OCI-LY1 (cell line): ENCODE results near the gene CTH.

Experiments used
- CTCF ChIP-seq: fragments of 200-600 bp; sonication (generic), shearing (Covaris generic); IDR thresholded peaks from 2 replicates; pipeline ENCODE4 v1.5.1; 2017; ENCODE audit warnings: mild to moderate bottlenecking, antibody characterized with exemption, low read length, moderate library complexity, mixed read lengths
- EZH2 ChIP-seq: fragments of 200-600 bp; sonication (generic), shearing (Covaris generic); IDR thresholded peaks from 2 replicates; pipeline ENCODE4 v1.8.0; 2017; ENCODE audit warnings: borderline replicate concordance, mixed run types, mild to moderate bottlenecking, antibody characterized with exemption, low read length, moderate library complexity, mixed read lengths

DNA sequence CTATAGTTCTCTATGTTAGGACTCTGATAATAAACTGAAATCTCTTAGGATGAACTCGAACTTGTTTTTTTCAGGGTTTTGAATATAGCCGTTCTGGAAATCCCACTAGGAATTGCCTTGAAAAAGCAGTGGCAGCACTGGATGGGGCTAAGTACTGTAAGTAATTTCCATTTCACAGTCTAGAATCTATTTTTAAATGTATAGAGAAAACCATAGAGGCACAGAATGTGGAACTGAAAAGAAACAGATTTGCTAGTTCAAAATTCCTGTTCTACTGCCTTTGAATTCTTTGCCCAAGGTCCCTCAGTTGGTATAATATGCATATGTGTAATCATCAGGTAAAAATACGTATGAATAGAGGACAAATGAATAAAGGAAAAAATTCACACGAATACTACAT lies 4.8 kb downstream of the CTH start:
- no peak for TF ChIP-seq CTCF
- no peak for TF ChIP-seq EZH2
